Mesenchymal stem cell (in vitro differentiated cells and primary cell): ENCODE measurements around the gene C22orf39.

Experiments
- DNase-seq: peaks from one replicate; pipeline ENCODE4 v3.0.0-alpha.2; 2013
- H2AFZ ChIP-seq: one replicate; pipeline ENCODE4 v1.6.1; 2013; ENCODE audit warnings: low read depth, mild to moderate bottlenecking, control low read depth, inconsistent platforms, low read length, moderate library complexity
- H2AK5ac ChIP-seq: 2 replicates; pipeline ENCODE4 v1.6.1; 2013; ENCODE audit warnings: low read length, moderate library complexity, mild to moderate bottlenecking, inconsistent platforms; ENCODE audit not compliant: severe bottlenecking
- H2BK120ac ChIP-seq: one replicate; pipeline ENCODE4 v1.6.1; 2013; ENCODE audit warnings: low read depth, mild to moderate bottlenecking, inconsistent platforms, low read length, moderate library complexity
- H2BK12ac ChIP-seq, 2 experiments: one replicate each; pipeline ENCODE4 v1.6.1; 2013; ENCODE audit warnings: inconsistent platforms in 2 of 2, low read length in 2 of 2, mild to moderate bottlenecking in 2 of 2, moderate library complexity in 2 of 2, control low read depth in 1 of 2
- H2BK15ac ChIP-seq: one replicate; pipeline ENCODE4 v1.6.1; 2013; ENCODE audit warnings: mild to moderate bottlenecking, low read depth, inconsistent platforms; ENCODE audit not compliant: poor library complexity, severe bottlenecking
- H2BK5ac ChIP-seq: 2 replicates; pipeline ENCODE4 v1.6.1; 2013; ENCODE audit warnings: low read depth, mild to moderate bottlenecking, low read length, control low read depth, inconsistent platforms; ENCODE audit not compliant: poor library complexity, severe bottlenecking
- H3K14ac ChIP-seq, 2 experiments: one replicate each; pipeline ENCODE4 v1.6.1; 2013; ENCODE audit warnings: inconsistent platforms in 2 of 2, low read length in 2 of 2, control low read depth in 1 of 2, mild to moderate bottlenecking in 1 of 2, moderate library complexity in 1 of 2
- H3K18ac ChIP-seq, 2 experiments: one replicate each; pipeline ENCODE4 v1.6.1; 2013; ENCODE audit warnings: inconsistent platforms in 2 of 2, low read length in 2 of 2, control low read depth in 1 of 2, low read depth in 1 of 2, mild to moderate bottlenecking in 1 of 2
- H3K23ac ChIP-seq, 2 experiments: one replicate each; pipeline ENCODE4 v1.6.1; 2013; ENCODE audit warnings: inconsistent platforms in 2 of 2, low read length in 2 of 2, mild to moderate bottlenecking in 2 of 2, moderate library complexity in 2 of 2, control low read depth in 1 of 2
- H3K27ac ChIP-seq: 2 replicates; pipeline ENCODE4 v1.5.1; 2013; ENCODE audit warnings: mild to moderate bottlenecking, moderate library complexity, low read length, control low read depth, inconsistent platforms; ENCODE audit not compliant: poor library complexity, severe bottlenecking
- H3K27me3 ChIP-seq, 2 experiments: 2 replicates each; pipeline versions ENCODE4 v1.6.1 to v1.7.0; 2013; ENCODE audit warnings: low read length in 2 of 2, mild to moderate bottlenecking in 2 of 2, moderate library complexity in 2 of 2, control low read depth in 1 of 2, inconsistent platforms in 1 of 2; ENCODE audit not compliant: control insufficient read depth in 1 of 2, insufficient read depth in 1 of 2
- H3K36me3 ChIP-seq, 2 experiments: 2 replicates each; pipeline versions ENCODE4 v1.6.1 to v1.7.0; 2013; ENCODE audit warnings: low read length in 2 of 2, control low read depth in 1 of 2, inconsistent platforms in 1 of 2, low read depth in 1 of 2, mild to moderate bottlenecking in 1 of 2; ENCODE audit not compliant: insufficient read depth in 2 of 2, control insufficient read depth in 1 of 2
- H3K4ac ChIP-seq, 2 experiments: one replicate each; pipeline ENCODE4 v1.6.1; 2013; ENCODE audit warnings: inconsistent platforms in 2 of 2, low read length in 2 of 2, mild to moderate bottlenecking in 2 of 2, moderate library complexity in 2 of 2, control low read depth in 1 of 2, low read depth in 1 of 2
- H3K4me1 ChIP-seq: 2 replicates; pipeline ENCODE4 v1.6.1; 2013; ENCODE audit warnings: low read depth, low read length, control low read depth; ENCODE audit not compliant: control insufficient read depth, insufficient read depth
- H3K4me2 ChIP-seq: 2 replicates; pipeline ENCODE4 v1.6.1; 2013; ENCODE audit warnings: low read length, mild to moderate bottlenecking, inconsistent platforms; ENCODE audit not compliant: poor library complexity, severe bottlenecking
- H3K4me3 ChIP-seq, 2 experiments: 2 replicates each; pipeline versions ENCODE4 v1.5.1 to v1.7.0; 2013; ENCODE audit warnings: low read length in 2 of 2, mild to moderate bottlenecking in 2 of 2, control low read depth in 1 of 2, low read depth in 1 of 2; ENCODE audit not compliant: insufficient read depth in 1 of 2
- H3K79me1 ChIP-seq: replicated peaks from 2 replicates; pipeline ENCODE4 v1.6.1; 2013; ENCODE audit warnings: mild to moderate bottlenecking, control low read depth, low read length, inconsistent platforms; ENCODE audit not compliant: poor library complexity, severe bottlenecking
- H3K9ac ChIP-seq: 2 replicates; pipeline ENCODE4 v1.7.0; 2013; ENCODE audit warnings: mild to moderate bottlenecking, low read length, moderate library complexity
- H3K9me3 ChIP-seq: 2 replicates; pipeline ENCODE4 v1.7.0; 2013; ENCODE audit warnings: mild to moderate bottlenecking, low read length; ENCODE audit not compliant: control insufficient read depth
- H4K8ac ChIP-seq: one replicate; pipeline ENCODE4 v1.6.1; 2013; ENCODE audit warnings: inconsistent platforms, mild to moderate bottlenecking, low read length, moderate library complexity
- H4K91ac ChIP-seq: one replicate; pipeline ENCODE4 v1.6.1; 2013; ENCODE audit warnings: mild to moderate bottlenecking, low read length, inconsistent platforms
- WGBS: methylation state at CpG from one replicate; pipeline ENCODE4 v1.1.7; 2013; ENCODE audit warnings: mixed read lengths; 5-methylcytosine and 5-hydroxymethylcytosine counted together

Gene C22orf39

GRCh38 chr22:19400881-19401280 is 46.6 kb downstream of the C22orf39 start:
- Histone ChIP-seq H3K4me3 (no peak overlapping the region), H3K23ac (no peak overlapping the region), H3K27ac (no peak overlapping the region), H2BK120ac (no peak overlapping the region), H2AK5ac (no peak overlapping the region), H3K14ac (no peak overlapping the region), H3K9me3 (no peaks in the 10 kb centered on the region), H3K4me2 (no peak overlapping the region), H4K8ac (no peak overlapping the region), H3K27me3 (no peaks in the 10 kb centered on the region), H2BK15ac (no peak overlapping the region), H4K91ac (no peak overlapping the region), H2BK5ac (no peak overlapping the region), H3K36me3 (peaks cover 47 to 78% of the 10 kb centered on the region in 2 experiments), H2BK12ac (no peak overlapping the region), H3K4ac (no peak overlapping the region), H3K4me1 (no peaks in the 10 kb centered on the region), H2AFZ (no peak overlapping the region), H3K9ac (no peak overlapping the region), H3K79me1 (peaks cover 20% of the 10 kb centered on the region), H3K18ac (no peak overlapping the region)
- DNase-seq, result no peak
- WGBS, result 98% methylated on average over 6 of the region's 6 CpGs

GRCh38 chr22:19398652-19399051 is 48.9 kb downstream of the C22orf39 start:
- no peak overlapping the region for H2AFZ ChIP-seq
- no peak overlapping the region for H4K91ac ChIP-seq
- H3K18ac ChIP-seq, result no peak overlapping the region
- H2BK12ac ChIP-seq, result no peak overlapping the region
- H3K79me1 ChIP-seq, result peaks cover 17% of the 10 kb centered on the region
- no peak for DNase-seq
- H3K9me3 ChIP-seq, result no peaks in the 10 kb centered on the region
- no peak overlapping the region for H2BK120ac ChIP-seq
- H3K4me2 ChIP-seq, result no peak overlapping the region
- no peak overlapping the region for H3K4ac ChIP-seq
- no peak overlapping the region for H3K23ac ChIP-seq
- no peak overlapping the region for H2BK5ac ChIP-seq
- H2AK5ac ChIP-seq, result no peak overlapping the region
- H3K27me3 ChIP-seq, result no peaks in the 10 kb centered on the region
- H3K4me1 ChIP-seq, result no peaks in the 10 kb centered on the region
- 100% methylated on average over 2 of the region's 2 CpGs for WGBS
- no peak overlapping the region for H3K14ac ChIP-seq
- no peak overlapping the region for H3K27ac ChIP-seq
- H3K9ac ChIP-seq, result no peak overlapping the region
- H2BK15ac ChIP-seq, result no peak overlapping the region
- peaks cover 58 to 81% of the 10 kb centered on the region in 2 experiments for H3K36me3 ChIP-seq
- H3K4me3 ChIP-seq, result no peak overlapping the region
- H4K8ac ChIP-seq, result no peak overlapping the region

GRCh38 chr22:19398206-19398605 is 49.3 kb downstream of the C22orf39 start:
- no peak overlapping the region for H2BK5ac ChIP-seq
- H2BK120ac ChIP-seq, result no peak overlapping the region
- H2BK12ac ChIP-seq, result no peak overlapping the region
- no peak overlapping the region for H3K4ac ChIP-seq
- no peak overlapping the region for H3K14ac ChIP-seq
- H3K18ac ChIP-seq, result no peak overlapping the region
- no peak overlapping the region for H2AK5ac ChIP-seq
- no peak overlapping the region for H3K4me3 ChIP-seq
- no peak overlapping the region for H2AFZ ChIP-seq
- no peak overlapping the region for H3K4me2 ChIP-seq
- no peak overlapping the region for H2BK15ac ChIP-seq
- H4K8ac ChIP-seq, result no peak overlapping the region
- H3K23ac ChIP-seq, result no peak overlapping the region
- WGBS, result 94% methylated on average over 6 of the region's 6 CpGs
- H3K4me1 ChIP-seq, result no peaks in the 10 kb centered on the region
- no peak for DNase-seq
- H3K27ac ChIP-seq, result no peak overlapping the region
- H4K91ac ChIP-seq, result no peak overlapping the region
- no peaks in the 10 kb centered on the region for H3K9me3 ChIP-seq
- no peaks in the 10 kb centered on the region for H3K27me3 ChIP-seq
- no peak overlapping the region for H3K9ac ChIP-seq
- H3K79me1 ChIP-seq, result peaks cover 17% of the 10 kb centered on the region
- peaks cover 59 to 84% of the 10 kb centered on the region in 2 experiments for H3K36me3 ChIP-seq

DNA sequence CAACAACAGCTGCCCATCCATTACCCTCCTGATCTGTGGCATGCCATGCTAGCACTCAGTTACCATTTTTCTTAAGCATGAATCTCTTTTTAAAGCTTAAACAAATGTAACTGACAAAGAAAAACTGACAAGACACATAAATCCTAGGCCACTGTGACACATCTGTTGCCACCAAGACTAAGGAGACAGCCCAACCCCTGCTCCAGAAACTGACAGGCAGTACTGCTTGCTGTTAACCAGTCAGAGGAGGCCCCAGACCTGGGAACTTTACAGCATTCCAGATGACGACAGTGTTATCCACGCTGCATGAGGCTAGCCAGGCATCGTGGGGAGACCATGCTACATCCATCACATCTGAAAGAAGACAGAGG is 49.8 kb downstream of the C22orf39 start:
- Histone ChIP-seq H3K27me3 (no peaks in the 10 kb centered on the region), H3K36me3 (peaks cover 62 to 88% of the 10 kb centered on the region in 2 experiments), H3K27ac (no peak overlapping the region), H2BK5ac (no peak overlapping the region), H3K9ac (no peak overlapping the region), H2BK120ac (no peak overlapping the region), H3K4ac (no peak overlapping the region), H4K91ac (no peak overlapping the region), H3K23ac (no peak overlapping the region), H4K8ac (no peak overlapping the region), H3K18ac (no peak overlapping the region), H2BK12ac (no peak overlapping the region), H3K4me3 (no peak overlapping the region), H3K9me3 (no peaks in the 10 kb centered on the region), H3K14ac (no peak overlapping the region), H2BK15ac (no peak overlapping the region), H2AFZ (no peak overlapping the region), H3K4me1 (no peaks in the 10 kb centered on the region), H3K79me1 (peaks cover 18% of the 10 kb centered on the region), H3K4me2 (no peak overlapping the region), H2AK5ac (no peak overlapping the region)
- DNase-seq, result no peak
- 94% methylated on average over 3 of the region's 3 CpGs for WGBS
